Measurements from ENCODE around the gene ANKDD1B. TPM values are rescaled to one million over a fixed set of nuclear protein-coding genes. Genes with fewer than 3 reads are reported as not detected.

ANKDD1B gene
- total and polyA plus RNA-seq, 2 experiments from 2014 or later = 0.15 TPM; not detected in 1

DNA sequence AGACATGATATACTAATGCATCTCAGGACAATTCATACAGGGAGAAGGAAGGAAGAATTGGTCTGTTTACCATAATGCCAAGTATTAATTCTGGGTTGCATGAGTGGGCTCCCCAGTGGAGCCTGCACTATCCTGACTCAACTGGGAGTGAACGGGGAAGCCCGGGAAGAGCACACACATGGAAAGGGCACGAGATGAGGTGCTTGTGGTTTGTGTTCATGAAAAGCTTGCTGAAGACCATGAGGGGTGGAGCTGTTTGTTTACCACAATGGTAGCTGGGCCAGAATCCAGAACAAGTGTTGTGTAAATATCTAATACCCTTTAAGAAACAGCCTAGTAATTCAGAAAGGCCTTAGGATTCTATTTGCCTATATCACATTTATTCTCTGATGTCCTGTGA, 61.4 kb downstream of the ANKDD1B start:
- TF ChIP-seq EZH2phosphoT487 (IDR thresholded peaks at IDR 0.05; ENCODE audit: insufficient read depth, low read depth) = no peak
- TF ChIP-seq EZH2 (IDR thresholded peaks at IDR 0.05; ENCODE audit: insufficient read depth, poor library complexity, severe bottlenecking) = no peak
- DNase-seq = no peak

DNA sequence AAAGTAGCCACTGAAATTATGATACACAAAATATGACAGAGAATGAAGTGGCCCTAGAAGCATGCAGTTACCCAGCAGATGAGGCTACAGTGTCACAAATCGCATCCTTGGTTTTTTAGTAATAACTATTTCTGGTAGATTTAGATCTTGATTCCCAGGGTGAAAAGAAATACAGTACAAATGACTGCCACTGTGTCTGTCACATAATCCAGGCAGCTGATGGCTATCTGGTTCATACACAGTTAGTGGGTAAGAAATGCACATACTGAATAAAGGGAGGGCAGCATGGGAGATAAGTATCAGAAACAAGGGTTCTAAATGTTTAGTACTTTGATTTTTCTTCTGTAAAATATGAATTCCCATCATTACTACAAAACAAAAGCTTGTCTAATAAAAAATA, 64.5 kb downstream of the ANKDD1B start:
- no peak for DNase-seq
- Histone ChIP-seq H3K27me3 (replicated peaks; ENCODE audit: insufficient read depth) (no peaks in the 10 kb centered on the region), H3K4me2 (ENCODE audit: unreplicated experiment) (no peak overlapping the region), H3K27ac (no peak overlapping the region), H3K4me1 (ENCODE audit: insufficient read depth) (peaks cover 3% of the 10 kb centered on the region), H3F3A (ENCODE audit: insufficient read depth) (no peaks in the 10 kb centered on the region), H3K9me3 (ENCODE audit: low read depth) (no peaks in the 10 kb centered on the region), H3K4me3 (no peak overlapping the region), H3K79me2 (ENCODE audit: insufficient read depth) (no peaks in the 10 kb centered on the region), H3K9ac (no peak overlapping the region), H3K36me3 (ENCODE audit: low read depth) (no peaks in the 10 kb centered on the region), H4K20me1 (ENCODE audit: insufficient read depth) (no peaks in the 10 kb centered on the region), H3K9me2 (ENCODE audit: insufficient read depth) (no peaks in the 10 kb centered on the region), H2AFZ (no peak overlapping the region)
- TF ChIP-seq EZH2 (IDR thresholded peaks at IDR 0.05; ENCODE audit: insufficient read depth, poor library complexity, severe bottlenecking) = no peak
- no peak for TF ChIP-seq EZH2phosphoT487 (IDR thresholded peaks at IDR 0.05; ENCODE audit: insufficient read depth, low read depth)
- in situ Hi-C loops (cut with MboI) = no loop called here
- WGBS, 2 experiments (ENCODE audit: low coverage in 1 of 2, low lambda C conversion rate in 2 of 2, missing lambda C conversion rate in 2 of 2) = 100% methylated on average over 1 of the region's 1 CpG

More for the DNA sequence above, 61.4 kb downstream of the ANKDD1B start:
- Histone ChIP-seq H3K4me1 (ENCODE audit: insufficient read depth) (no peaks in the 10 kb centered on the region), H3K9me3 (ENCODE audit: low read depth) (no peaks in the 10 kb centered on the region), H3K27me3 (replicated peaks; ENCODE audit: insufficient read depth) (no peaks in the 10 kb centered on the region), H3K9me2 (ENCODE audit: insufficient read depth) (no peaks in the 10 kb centered on the region), H2AFZ (no peak overlapping the region), H3K27ac (no peak overlapping the region), H3K36me3 (ENCODE audit: low read depth) (no peaks in the 10 kb centered on the region), H4K20me1 (ENCODE audit: insufficient read depth) (no peaks in the 10 kb centered on the region), H3F3A (ENCODE audit: insufficient read depth) (no peaks in the 10 kb centered on the region), H3K4me2 (ENCODE audit: unreplicated experiment) (no peak overlapping the region), H3K9ac (no peak overlapping the region), H3K79me2 (ENCODE audit: insufficient read depth) (no peaks in the 10 kb centered on the region), H3K4me3 (no peak overlapping the region)
- 78 to 86% methylated on average over 3 of the region's 3 CpGs for WGBS, 2 experiments (ENCODE audit: low coverage in 1 of 2, low lambda C conversion rate in 2 of 2, missing lambda C conversion rate in 2 of 2)
- in situ Hi-C loops (cut with MboI) = no loop called here

DNA sequence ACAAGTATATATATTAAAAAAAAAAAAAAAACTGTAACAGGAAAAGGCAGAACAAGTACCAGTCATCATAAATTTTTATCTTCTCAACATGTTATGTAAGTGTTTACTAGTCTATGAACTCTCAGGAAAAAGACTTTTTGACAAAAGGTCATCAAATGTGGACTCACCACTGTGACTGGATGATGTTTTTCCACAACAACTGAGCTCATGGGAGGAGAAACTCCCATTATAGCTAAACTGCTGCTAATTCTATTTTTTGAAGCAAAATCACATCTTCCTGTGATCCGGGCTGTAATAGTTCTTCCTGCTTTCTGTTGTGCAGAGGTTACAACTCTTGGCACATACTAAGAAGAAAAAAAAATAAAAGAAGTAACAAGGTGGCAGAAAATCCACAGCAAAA, 66.4 kb downstream of the ANKDD1B start:
- H3K4me1 ChIP-seq (ENCODE audit: insufficient read depth) = peaks cover 5% of the 10 kb centered on the region
- H3K36me3 ChIP-seq (ENCODE audit: low read depth) = no peaks in the 10 kb centered on the region
- H3K27ac ChIP-seq = no peak overlapping the region
- TF ChIP-seq EZH2phosphoT487 (IDR thresholded peaks at IDR 0.05; ENCODE audit: insufficient read depth, low read depth) (no peak), EZH2 (IDR thresholded peaks at IDR 0.05; ENCODE audit: insufficient read depth, poor library complexity, severe bottlenecking) (no peak)
- H4K20me1 ChIP-seq (ENCODE audit: insufficient read depth) = no peaks in the 10 kb centered on the region
- H3K4me3 ChIP-seq = no peak overlapping the region
- H3K9me3 ChIP-seq (ENCODE audit: low read depth) = no peaks in the 10 kb centered on the region
- no peak for DNase-seq
- no peak overlapping the region for H3K4me2 ChIP-seq (ENCODE audit: unreplicated experiment)
- no peaks in the 10 kb centered on the region; the same call in 1 of the 2 replicates for H3F3A ChIP-seq (ENCODE audit: insufficient read depth)
- H3K79me2 ChIP-seq (ENCODE audit: insufficient read depth) = no peaks in the 10 kb centered on the region
- H3K9ac ChIP-seq = no peak overlapping the region
- no peak overlapping the region for H2AFZ ChIP-seq
- in situ Hi-C loops (cut with MboI) = no loop called here
- WGBS, 2 experiments (ENCODE audit: low coverage in 1 of 2, low lambda C conversion rate in 2 of 2, missing lambda C conversion rate in 2 of 2) = 78 to 94% methylated on average over 1 of the region's 1 CpG
- no peaks in the 10 kb centered on the region for H3K27me3 ChIP-seq (replicated peaks; ENCODE audit: insufficient read depth)
- H3K9me2 ChIP-seq (ENCODE audit: insufficient read depth) = no peaks in the 10 kb centered on the region

DNA sequence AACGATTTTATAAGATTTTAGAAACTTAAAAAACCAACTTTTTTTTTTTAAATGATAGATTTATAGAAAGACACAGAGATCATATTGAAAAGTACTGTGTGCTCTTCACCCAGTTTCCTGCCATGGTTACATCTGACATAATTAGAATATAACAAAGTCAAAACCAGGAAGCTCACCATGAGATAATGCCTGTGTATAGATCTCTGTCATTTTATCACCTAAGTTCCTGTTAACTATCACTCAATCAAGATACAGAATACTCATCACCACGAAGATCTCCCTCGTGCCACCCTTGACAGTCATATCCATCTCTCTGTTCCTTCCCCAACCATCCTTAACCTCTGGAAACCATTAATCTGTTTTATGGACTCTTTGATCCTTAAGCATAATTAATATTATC, 66.9 kb downstream of the ANKDD1B start:
- no peak overlapping the region for H3K4me3 ChIP-seq
- no peaks in the 10 kb centered on the region; the same call in 1 of the 2 replicates for H3F3A ChIP-seq (ENCODE audit: insufficient read depth)
- in situ Hi-C loops (cut with MboI) = no loop called here
- no peaks in the 10 kb centered on the region for H3K36me3 ChIP-seq (ENCODE audit: low read depth)
- no peaks in the 10 kb centered on the region for H4K20me1 ChIP-seq (ENCODE audit: insufficient read depth)
- no peak for DNase-seq
- H3K9me3 ChIP-seq (ENCODE audit: low read depth) = no peaks in the 10 kb centered on the region
- H2AFZ ChIP-seq = no peak overlapping the region
- no peaks in the 10 kb centered on the region for H3K79me2 ChIP-seq (ENCODE audit: insufficient read depth)
- peaks cover 5% of the 10 kb centered on the region for H3K4me1 ChIP-seq (ENCODE audit: insufficient read depth)
- no peaks in the 10 kb centered on the region for H3K9me2 ChIP-seq (ENCODE audit: insufficient read depth)
- H3K27ac ChIP-seq = no peak overlapping the region
- WGBS, 2 experiments (ENCODE audit: low coverage in 1 of 2, low lambda C conversion rate in 2 of 2, missing lambda C conversion rate in 2 of 2) = 97 to 98% methylated on average over 3 of the region's 3 CpGs
- H3K9ac ChIP-seq = no peak overlapping the region
- TF ChIP-seq EZH2phosphoT487 (IDR thresholded peaks at IDR 0.05; ENCODE audit: insufficient read depth, low read depth) (no peak), EZH2 (IDR thresholded peaks at IDR 0.05; ENCODE audit: insufficient read depth, poor library complexity, severe bottlenecking) (no peak)
- no peak overlapping the region for H3K4me2 ChIP-seq (ENCODE audit: unreplicated experiment)
- H3K27me3 ChIP-seq (replicated peaks; ENCODE audit: insufficient read depth) = no peaks in the 10 kb centered on the region

All from GM23248 (cell line).